Left hindlimb (tissue), 1 donor: ENCODE data around the gene INF2.
"Not testable (repeated sequence)": the region's sequence is repeated elsewhere in the genome, so short reads cannot be mapped to it uniquely, and the experiment has no call there.

Experiments
- DNase-seq: peaks from one replicate; pipeline ENCODE4 v3.0.0-alpha.2; 2018

INF2 gene

DNA sequence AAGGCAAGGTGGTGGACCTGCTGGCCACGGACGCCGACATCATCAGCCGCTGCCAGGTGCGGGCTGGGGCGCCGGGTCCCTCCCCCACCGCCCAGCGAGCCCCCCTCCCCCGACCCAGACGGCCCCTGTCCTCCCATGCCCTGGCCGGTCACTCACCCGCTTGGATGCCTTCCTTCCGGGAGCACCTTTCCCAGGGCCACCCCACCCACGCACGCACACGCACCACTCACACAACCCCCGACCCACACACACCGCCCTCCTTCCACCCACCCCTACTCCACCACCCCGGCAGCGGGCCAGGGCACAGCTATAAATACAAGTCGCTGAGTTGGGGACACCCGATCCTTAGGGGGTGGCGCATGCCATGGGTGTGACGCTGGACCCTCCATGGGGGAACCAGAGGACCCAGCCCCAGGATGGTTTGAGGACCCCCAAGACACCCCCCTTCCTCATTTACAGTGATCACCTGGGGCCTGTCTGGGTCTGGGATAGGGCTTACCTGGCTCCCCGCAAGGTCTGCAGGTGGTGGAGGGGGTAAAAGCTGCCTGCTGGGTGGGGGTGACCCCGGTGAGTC, 35.1 kb downstream of the INF2 start:
- DNase-seq: no peak

DNA sequence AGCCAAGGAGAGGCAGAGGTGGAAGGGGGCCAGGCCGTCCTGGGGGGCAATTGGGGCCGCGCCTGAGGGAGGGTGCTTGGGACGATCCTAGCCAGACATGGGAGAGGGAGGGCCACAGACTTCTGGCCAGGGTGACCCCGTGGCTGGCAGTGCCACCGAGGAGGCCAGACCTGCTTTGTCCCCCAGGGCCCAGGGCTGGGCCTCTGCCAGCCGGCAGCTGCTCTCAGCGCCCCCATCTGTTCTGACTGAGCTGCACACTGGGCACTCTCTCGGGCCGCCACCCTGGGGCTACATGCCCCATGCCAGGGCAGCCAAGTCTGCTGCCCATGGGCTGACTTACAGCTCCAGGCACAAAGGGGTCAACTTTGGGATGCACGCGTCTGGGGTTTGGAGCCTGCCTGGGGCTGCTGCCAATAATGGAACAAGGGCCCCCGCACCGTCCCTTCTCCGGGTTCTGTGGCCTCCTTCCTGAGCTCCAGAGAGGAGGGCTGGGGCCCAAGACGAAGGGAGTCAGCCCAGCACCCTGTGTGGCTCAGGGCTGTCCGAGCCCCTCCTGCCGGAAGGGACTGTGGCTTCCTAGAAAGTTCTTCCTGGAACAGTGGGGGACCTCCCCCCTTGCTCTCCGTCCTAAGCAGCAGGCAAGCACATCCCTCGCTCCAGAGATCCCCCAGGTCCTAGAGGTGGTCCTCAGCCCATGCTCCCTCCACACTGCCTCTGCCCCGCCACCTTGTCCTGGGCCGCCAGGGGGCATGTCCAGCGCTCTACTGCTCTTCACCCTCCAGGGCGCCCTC, 35.8 kb downstream of the INF2 start:
- peak; percentile 72 for DNase-seq

DNA sequence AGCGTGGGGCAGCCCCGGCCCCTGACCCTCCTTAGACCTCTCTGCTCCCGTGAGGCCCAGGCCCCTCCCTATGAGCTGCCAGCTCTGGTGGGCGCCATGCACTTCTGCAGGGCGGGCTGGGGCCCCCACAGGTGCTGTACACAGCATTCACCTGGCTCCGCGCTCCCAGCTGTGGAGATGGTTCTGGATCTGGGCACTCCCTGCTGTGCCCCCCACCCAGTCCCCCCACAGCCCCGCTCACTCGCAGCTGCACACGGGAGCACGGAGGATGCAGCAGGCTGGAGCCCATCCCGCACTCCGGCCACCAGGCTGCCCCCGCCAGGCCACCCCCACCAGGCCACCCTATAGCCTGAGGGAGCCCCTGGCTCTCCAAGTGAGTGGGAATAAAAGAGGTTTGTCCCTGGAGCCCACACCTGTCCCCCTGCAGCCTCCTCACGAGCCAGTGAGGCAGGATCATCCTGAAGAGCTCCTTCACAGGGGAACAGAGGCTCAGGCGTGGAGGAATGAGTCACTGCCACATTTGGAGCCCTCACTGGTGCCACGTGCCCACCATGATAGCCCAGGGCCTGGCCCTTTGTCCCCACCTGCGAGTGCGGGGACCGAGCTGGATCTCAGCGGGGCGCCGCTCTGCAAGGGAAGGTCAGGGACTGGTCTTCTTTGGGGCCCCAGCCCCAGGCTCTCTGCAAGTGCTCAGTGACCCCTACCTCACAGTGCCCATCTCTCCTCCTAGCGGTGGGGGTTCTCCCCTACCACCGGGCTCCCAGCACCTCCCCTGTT, 36.5 kb downstream of the INF2 start:
- no peak for DNase-seq

DNA sequence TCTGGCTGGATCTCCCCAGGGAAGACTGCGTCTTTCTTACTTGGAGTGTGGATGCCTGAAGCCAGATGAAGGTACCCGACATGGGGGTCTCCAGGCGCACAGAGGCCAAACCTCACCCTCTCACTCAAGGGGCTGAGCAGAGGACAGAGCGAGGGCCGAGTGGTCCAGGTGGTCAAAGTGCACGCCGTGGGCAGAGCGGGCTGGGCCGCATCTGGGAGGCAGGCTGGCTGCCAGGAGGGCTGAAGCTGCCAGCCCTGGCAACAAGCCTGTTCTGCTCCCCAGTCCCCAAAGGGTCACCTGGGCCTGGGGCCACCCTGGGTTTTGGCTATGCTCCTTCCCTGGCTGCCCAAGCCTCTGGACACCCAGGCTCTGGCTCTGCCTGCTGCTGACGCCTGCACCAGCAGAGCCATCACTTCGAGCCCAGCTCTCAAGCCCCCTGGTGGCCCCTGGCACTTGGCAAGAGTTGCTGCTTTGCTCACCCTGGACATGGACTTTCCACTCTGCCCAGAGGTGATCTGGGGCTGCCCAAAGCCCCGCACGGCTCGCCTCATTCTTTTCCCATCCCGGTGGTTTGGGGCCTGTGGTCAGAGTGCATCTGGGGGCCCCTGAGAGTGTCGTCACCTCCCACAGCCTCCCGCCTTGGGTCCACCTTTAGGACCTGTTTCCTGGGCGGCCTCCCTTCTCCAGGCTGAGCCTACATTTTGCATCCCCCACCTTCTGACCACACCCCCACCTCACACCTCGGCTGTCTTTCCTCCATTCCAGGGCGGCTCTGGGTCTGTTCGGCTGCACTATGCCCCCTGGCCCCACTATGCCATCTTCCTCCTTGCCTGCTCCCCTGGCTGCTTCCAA, 37.4 kb downstream of the INF2 start:
- DNase-seq: no peak

DNA sequence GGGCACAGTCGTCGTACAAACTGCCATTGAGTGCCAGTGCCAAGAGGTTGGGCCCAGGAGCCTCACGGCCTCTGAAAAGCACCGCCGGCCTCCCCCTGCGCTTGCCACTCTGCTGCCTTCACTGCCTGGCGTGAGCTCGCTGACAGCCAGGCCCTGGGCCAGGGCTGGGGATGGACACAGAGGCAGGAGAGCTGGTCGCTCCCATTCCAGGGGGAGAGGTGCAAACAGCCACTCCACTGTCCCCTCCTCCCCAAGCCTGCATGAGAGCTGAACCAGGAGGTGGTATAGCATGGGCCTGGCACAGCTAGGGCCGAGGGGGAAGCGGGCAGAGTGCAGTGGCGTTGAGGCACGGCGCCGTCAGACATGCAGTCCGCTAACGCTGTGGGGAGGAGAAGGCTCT, 39.2 kb downstream of the INF2 start:
- DNase-seq: no peak

DNA sequence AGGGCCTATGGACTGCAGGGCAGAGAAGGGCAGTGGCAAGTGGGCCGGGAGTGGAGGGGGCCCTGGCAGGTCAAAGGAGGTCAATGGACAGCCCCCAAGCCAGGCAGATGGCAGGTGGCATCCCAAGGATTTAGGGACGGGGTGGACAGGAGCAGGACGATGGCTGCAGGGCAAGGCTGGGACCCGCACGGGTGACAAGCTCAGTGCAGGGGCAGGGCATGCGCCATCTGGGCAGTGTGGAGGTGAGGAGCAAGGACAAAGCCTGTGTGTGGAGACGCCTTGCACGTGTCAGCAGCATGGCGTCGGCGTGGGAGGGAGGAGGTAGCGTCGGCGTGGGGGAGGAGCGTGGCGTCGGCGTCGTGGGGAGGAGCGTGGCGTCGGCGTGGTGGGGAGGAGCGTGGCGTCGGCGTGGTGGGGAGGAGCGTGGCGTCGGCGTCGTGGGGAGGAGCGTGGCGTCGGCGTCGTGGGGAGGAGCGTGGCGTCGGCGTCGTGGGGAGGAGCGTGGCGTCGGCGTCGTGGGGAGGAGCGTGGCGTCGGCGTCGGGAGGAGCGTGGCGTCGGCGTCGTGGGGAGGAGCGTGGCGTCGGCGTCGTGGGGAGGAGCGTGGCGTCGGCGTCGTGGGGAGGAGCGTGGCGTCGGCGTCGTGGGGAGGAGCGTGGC, 39.9 kb downstream of the INF2 start:
- not testable (repeated sequence) for DNase-seq

DNA sequence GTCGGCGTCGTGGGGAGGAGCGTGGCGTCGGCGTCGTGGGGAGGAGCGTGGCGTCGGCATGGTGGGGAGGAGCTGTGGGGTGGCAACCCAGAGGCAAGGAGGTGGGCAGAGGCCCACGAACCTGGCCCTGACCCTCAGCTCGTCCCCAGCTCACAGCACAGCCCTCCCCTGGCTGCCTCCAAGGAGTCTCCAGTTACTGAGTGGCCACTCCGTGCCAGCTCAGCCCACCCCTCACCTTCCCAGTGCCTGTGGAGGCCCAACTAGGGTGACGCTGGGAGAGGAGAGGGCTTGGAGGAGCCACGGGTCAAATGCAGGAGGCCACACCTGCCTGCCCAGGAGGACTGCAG, 40.4 kb downstream of the INF2 start:
- no peak for DNase-seq

DNA sequence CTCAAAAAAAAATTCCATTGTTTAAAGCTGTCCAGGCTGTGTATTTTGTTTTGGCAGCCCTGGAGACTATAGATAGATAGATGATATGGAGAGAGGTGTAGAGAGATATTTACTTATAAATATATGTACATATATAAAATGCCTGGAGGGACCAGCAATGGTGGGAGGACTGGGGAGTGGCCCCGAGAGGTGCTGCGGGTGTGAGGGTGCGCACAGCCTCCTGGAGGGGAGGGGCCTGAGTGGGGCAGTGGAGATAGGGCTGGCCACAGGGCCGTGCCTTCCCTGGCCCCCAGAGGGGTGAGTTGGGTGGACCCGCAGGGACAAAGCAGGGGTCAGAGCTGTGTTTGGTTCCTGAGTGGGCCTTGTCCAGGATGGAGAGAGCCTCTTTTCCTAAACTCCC, 41.1 kb downstream of the INF2 start:
- DNase-seq: no peak

DNA sequence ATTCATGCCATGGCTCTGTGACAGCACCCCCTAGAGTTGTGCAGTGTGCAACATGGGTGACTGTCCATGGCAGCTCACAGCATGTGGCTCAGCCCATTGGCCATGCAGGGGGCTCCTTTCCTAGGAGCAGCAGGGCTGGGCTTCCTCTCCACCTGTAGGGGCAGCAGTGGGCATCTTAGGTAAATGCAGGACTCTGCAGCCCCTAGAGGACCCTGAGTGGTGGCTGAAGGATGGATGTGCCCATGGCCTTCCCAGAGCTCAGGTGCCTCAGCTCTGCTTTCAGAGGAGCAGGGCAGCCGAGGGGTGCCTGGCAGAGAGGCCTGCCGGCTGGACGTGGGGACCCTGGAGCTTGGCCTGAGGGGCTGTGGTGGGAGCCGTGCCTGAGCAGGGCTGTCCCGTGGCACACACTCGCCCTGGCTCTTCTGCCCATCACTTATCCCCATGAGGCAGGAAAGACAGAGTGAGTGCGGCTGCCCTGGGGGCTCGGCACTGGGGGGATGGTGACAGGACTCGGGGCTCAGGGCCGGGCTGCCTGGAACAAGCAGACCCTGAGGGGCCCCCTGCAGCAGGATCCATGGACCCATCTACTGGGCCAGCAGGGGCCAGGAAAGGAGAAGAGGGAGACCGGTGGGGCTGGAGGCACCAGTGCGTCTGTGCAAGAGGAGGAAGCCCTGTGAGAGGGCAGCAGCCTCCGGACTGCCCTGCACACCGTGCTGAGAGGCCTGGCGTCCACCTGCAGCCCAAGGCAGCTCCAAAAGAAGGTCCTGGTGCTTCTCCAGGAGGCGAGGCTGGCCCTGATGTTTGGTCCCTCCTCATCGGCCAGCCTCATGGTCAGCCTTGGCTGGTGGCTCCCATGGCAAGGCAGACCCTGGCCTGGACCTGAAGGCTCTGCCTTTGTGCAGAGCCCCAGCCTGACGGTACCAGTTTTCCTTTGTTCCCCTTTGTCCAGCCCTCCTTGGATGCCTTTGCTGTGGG, 42.2 kb downstream of the INF2 start:
- DNase-seq: no peak

DNA sequence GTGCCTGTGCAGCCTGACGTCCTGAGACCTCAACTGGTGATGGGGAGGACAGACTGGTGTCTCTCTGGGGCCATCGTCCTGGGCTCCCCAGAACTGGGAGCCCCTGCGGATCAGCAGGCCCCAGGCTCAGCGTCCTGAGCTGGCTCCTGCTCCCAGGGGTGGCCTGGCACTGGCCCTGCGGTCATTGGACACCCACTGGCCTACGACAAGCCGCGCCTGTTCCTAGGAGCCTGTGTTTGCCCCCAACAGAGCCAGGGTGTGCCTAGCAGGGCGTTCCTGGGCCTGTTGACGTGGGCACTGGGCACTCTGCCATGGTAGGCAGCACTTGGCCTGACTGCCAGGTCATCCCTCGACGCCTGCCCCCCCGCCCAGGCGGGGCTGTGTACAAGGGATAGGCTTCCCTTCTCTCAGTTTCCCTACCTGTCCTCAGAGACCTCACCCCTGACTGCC, 43.0 kb downstream of the INF2 start:
- DNase-seq: no peak

DNA sequence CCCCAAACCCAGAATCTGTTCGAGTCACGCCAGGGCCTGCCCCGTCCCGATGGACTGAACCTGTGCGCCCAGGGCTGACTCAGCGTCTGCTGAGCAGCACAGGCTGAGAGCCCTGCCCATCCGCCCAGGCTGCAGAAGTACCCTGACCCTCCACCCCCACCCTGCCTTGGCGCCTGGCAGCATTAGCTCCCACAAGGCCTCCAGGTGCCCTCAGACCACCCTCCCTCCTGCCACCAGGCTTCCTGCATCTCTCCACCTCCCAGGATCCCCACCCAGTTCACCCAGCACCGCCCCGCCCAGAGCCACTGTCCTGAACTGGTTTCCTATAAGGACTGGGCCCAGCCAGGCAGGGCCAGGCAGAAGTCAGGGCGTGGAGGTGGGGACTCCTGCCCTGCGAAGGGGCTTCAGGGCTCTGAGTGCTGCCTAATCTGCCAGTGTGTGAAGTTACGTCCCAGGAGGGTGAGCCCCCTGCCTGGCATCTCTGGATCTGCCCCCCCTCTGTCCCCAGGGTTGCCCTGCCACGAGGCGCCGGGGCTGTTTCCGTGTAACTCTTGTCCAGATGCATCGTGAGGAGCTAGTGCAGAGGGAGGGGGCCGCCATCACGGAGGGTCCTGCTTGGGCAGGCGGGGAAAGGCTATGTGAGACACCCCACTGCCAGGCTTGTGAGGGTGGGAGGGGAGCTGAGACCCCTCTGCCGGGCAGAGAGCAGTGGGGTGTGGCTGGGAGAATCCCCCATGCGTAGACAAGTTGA, 43.7 kb downstream of the INF2 start:
- DNase-seq: no peak

DNA sequence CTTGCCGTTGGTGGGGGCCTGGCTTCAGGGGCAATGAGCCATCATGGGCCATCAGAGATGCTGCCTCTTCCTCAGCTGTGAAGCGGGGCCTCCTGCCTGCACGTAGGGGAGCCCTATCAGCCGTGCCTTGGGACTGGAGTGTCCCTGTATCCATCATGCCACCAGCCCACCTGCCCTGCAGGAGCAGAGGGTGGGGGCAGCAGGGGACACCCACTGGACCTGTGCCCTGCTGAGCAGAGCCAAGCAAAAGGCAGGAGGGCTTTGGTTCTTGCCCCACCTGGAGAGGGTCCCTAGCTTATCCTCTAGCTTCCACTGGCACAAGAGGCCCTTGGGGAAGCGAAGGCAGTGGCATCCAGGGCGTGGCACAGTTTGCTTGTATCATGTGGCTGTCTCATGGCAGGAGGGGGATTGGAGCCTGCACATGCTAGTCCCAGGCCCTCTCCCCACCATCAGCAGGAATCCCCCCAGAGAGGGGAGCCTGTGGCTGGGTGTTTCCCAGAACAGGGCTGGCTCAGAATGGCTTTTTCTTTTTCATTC, 44.7 kb downstream of the INF2 start:
- DNase-seq: no peak

DNA sequence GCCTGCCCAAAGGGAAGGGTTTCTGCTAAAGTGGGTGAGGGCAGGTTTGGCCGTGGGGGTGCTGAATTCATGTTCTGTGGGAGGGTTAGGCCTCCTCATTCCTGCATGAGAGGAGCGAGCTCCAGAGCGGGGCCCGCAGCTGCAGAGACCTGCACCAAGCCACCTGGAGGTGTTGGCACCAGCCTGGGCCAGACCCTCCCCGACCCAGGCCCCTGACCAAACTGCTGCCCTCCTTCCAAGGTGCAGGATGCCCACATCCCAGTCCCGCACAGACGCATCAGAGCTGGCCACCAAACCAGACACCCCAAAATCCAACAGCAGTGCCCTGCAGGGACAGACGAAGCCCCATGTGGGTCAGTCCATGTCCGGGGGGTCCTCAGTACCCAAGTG, 45.2 kb downstream of the INF2 start:
- no peak for DNase-seq

DNA sequence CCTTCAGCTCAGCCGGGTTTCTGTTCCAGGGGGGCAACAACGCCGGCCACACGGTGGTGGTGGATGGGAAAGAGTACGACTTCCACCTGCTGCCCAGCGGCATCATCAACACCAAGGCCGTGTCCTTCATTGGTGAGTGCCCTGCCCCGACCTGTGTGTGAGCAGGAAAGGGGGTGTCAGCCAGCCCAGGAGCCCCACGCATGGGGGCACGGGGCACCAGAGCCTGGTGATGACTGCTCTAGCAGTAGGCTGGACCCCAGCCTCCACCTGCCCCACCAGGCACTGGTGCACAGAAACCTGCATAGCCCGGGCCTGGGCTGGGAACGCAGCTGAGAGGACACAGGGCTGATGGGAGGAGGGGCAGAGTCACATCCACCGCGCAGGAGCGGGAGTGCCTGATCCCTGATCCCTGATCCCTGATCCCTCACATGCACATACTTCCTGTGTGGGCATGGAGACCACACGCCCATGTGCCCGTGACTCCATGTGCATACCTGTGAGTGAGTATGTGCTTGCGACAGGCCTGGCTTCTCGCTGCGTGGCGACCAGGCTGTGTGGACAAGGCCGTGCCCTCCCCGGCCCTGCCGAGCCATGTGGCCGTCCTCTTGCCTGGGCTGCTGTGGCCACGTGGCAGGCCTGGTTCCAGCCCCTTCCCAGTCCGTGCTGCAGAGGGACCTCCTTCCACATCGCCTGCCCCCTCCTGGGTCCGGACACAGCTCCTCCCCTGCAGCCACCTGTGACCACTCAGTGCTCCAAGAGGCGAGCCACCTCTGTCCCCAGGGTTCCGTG, 45.8 kb downstream of the INF2 start:
- DNase-seq: no peak

DNA sequence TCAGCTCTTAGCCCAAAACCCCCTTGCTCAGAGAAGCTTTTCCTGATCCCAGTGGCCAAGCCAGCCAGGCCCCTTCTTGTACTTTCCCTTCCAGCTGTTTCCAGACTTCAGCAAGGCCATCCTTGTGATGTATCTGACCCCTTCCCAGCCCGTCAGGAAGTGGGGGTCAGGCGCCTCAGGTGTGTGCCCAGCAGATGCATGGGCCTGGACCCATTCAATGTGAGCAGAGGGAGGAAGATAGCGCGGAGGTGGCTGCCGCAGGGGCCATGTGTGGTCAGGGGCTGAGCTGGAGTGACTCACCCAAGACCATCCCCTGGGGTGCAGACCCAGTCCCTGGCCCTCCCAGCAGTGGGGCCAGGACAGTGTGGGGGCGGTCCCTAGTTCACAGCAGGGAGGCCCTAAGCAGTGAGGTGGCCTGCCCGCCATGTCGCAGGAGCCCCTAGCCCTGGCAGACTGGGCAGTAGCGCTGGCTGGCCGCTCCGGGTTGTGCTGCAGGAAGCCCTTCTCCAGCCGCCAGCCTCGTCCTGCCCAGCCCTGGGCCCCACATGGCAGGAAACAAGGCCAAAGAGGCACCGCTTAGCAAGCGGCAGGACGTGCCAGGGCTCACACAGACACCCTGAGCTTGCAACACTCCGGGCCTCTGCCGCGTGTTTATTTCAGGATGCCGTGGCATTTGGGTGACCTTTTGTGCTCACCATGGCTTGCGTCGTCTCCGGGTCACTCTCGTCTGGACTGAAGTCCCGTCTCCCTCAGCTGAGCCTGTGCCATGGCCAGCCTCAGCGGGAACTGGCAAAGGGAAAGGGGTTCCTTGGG, 46.6 kb downstream of the INF2 start:
- DNase-seq: peak; percentile 86

DNA sequence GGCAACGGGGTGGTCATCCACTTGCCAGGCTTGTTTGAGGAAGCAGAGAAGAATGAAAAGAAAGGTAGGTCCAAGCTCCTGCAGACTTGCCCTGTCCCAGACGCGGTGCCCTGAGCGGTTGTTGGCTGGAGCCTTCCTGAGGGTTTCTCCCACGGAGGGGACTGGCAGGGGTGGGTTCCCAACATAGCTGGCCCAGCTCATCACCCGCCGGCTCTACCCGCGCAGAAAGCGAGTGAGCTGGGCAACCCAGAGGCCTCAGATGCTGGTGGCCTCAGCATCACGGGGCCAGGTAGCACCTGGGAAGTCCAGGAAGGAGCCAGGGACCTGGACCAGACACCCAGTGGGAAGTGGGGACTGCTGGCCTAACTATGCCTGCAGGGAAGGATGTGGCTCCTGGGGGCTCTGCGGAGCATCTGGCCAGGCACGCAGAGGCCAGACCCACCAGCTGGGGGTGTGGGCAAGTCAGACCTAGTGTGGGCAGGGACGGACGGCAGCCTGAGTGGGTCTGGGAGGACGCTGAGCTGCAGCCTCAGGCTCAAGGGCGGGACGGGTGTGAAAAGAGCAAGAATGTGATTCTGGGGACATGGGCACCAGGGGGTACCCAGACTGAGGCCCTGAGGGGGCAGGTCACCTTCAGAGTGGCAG, 49.1 kb downstream of the INF2 start:
- no peak for DNase-seq

DNA sequence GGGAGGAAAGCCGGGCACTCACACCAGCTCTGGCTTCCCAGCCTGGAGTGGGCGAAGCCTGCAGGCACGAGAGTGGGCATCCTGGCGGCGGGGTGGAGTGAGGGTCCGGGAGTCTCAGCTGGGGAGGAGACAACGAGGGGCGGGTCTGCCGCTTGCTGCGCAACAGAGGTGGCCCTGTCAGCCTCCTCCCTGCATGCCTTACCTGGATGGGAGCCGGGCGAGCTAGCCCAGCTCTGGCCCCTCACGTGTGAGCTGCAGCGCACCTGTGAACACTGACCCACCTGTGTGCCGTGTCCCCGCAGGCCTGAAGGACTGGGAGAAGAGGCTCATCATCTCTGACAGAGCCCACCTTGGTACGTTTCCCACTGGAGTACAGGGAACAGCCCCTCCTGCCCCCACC, 49.6 kb downstream of the INF2 start:
- no peak for DNase-seq
